Measurements from ENCODE around the gene RFC2. TPM values are rescaled to one million over a fixed set of nuclear protein-coding genes. Genes with fewer than 3 reads are reported as not detected.

Gene RFC2
- total RNA-seq, 1 experiment from 2014 or later = 75.6 TPM

DNA sequence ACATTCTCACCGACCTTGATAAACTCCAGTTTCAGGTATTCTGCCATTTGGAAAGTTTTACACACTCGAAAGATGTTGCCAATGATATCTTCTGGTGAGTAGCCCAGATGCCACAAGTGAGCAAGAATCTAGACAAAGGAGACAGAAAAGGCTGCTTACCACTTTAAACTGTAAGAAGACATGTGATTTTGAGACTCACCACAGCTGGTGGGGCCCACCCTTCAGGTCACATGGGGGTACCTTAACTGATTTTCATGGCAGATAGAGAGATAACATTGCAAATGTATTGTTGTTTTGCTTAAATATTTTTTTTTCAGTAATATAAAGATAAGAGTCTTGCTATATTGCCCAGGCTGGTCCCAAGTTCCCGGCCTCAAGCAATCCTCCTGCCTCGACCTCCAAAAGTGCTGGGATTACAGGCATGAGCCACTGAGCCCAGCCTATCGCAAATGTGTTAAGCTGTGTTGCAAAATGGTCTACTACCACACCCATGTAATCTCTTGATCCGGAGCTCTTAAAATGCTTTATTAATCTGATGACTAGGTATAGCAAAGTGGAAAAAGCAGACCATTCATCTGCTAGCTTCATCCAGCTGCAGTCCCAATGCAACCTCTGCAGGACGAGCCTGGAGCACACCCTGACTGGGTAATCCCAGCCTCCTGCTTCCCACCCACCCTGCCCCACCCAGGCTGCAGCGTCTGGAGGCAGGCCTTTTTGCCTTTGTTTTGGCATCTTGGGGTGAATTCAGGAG is 18.5 kb downstream of the RFC2 start:
- no peaks in the 10 kb centered on the region for H3K79me2 ChIP-seq (ENCODE audit: insufficient read depth, low read length)
- intact Hi-C loops (cut with micrococcal nuclease) = no loop called here
- H3K9ac ChIP-seq (ENCODE audit: low read length) = no peak overlapping the region
- H3K36me3 ChIP-seq (ENCODE audit: control insufficient read depth in 1 of 2, insufficient read depth in 2 of 2, low read length in 2 of 2) = peaks cover 46 to 71% of the 10 kb centered on the region in 2 experiments
- ChIA-PET POLR2A (no interaction called here), RAD21 (ENCODE audit: low non-redundant PET in 1 of 2, low total read pairs in 2 of 2, uncharacterized antibody in 2 of 2, unreplicated experiment in 2 of 2) (no interaction called here), CTCF (no interaction called here)
- no peak overlapping the region for H3K4me2 ChIP-seq (ENCODE audit: low read length)
- H4K20me1 ChIP-seq (ENCODE audit: insufficient read depth) = no peaks in the 10 kb centered on the region
- no peaks in the 10 kb centered on the region for H3K9me3 ChIP-seq (ENCODE audit: control insufficient read depth in 1 of 2, insufficient read depth in 1 of 2, low read depth in 1 of 2, low read length in 2 of 2)
- H3K9me2 ChIP-seq (ENCODE audit: insufficient read depth) = no peaks in the 10 kb centered on the region
- no peaks in the 10 kb centered on the region for H3K4me1 ChIP-seq (ENCODE audit: control insufficient read depth in 1 of 2, insufficient read depth in 2 of 2, low read length in 2 of 2)
- no peaks in the 10 kb centered on the region for H3K27me3 ChIP-seq (ENCODE audit: insufficient read depth, low read length)
- H2AFZ ChIP-seq (ENCODE audit: low read depth, low read length, poor library complexity, severe bottlenecking) = no peak overlapping the region
- H3K4me3 ChIP-seq (replicated peaks in 1 of 2; ENCODE audit: low read depth in 1 of 2, low read length in 2 of 2) = no peak overlapping the region
- no peak overlapping the region for H3K27ac ChIP-seq (ENCODE audit: low read depth, low read length)
- TF ChIP-seq, protein P1, sequence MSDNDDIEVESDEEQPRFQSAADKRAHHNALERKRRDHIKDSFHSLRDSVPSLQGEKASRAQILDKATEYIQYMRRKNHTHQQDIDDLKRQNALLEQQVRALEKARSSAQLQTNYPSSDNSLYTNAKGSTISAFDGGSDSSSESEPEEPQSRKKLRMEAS (IDR thresholded peaks at IDR 0.05) = no peak
- no peak for TF ChIP-seq EZH2 (IDR thresholded peaks at IDR 0.05)
- no peak for TF ChIP-seq FOSL1 (IDR thresholded peaks at IDR 0.05; ENCODE audit: low read depth)
- TF ChIP-seq EGR1 (IDR thresholded peaks at IDR 0.05; ENCODE audit: low read depth) = no peak
- no peak for TF ChIP-seq ELF1 (IDR thresholded peaks at IDR 0.05; ENCODE audit: borderline replicate concordance, low read depth)
- no peak for TF ChIP-seq SRF (IDR thresholded peaks at IDR 0.05; ENCODE audit: low read depth)
- no peak for TF ChIP-seq POLR2A (IDR thresholded peaks at IDR 0.05; ENCODE audit: borderline replicate concordance, extremely low read depth, insufficient read depth, insufficient read length)
- no peak for TF ChIP-seq YY1 (IDR thresholded peaks at IDR 0.05; ENCODE audit: extremely low read depth, insufficient replicate concordance, low read depth, low read length)
- no peak for TF ChIP-seq SIN3A (IDR thresholded peaks at IDR 0.05; ENCODE audit: low read depth)
- no peak for TF ChIP-seq ZFX (IDR thresholded peaks at IDR 0.05)
- no peak for TF ChIP-seq JUND (IDR thresholded peaks at IDR 0.05)
- TF ChIP-seq SP1 (IDR thresholded peaks at IDR 0.05; ENCODE audit: low read depth) = no peak
- TF ChIP-seq, protein P2, sequence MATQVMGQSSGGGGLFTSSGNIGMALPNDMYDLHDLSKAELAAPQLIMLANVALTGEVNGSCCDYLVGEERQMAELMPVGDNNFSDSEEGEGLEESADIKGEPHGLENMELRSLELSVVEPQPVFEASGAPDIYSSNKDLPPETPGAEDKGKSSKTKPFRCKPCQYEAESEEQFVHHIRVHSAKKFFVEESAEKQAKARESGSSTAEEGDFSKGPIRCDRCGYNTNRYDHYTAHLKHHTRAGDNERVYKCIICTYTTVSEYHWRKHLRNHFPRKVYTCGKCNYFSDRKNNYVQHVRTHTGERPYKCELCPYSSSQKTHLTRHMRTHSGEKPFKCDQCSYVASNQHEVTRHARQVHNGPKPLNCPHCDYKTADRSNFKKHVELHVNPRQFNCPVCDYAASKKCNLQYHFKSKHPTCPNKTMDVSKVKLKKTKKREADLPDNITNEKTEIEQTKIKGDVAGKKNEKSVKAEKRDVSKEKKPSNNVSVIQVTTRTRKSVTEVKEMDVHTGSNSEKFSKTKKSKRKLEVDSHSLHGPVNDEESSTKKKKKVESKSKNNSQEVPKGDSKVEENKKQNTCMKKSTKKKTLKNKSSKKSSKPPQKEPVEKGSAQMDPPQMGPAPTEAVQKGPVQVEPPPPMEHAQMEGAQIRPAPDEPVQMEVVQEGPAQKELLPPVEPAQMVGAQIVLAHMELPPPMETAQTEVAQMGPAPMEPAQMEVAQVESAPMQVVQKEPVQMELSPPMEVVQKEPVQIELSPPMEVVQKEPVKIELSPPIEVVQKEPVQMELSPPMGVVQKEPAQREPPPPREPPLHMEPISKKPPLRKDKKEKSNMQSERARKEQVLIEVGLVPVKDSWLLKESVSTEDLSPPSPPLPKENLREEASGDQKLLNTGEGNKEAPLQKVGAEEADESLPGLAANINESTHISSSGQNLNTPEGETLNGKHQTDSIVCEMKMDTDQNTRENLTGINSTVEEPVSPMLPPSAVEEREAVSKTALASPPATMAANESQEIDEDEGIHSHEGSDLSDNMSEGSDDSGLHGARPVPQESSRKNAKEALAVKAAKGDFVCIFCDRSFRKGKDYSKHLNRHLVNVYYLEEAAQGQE (IDR thresholded peaks at IDR 0.05; ENCODE audit: low read depth) = no peak
- no peak for TF ChIP-seq ZNF274 (IDR thresholded peaks at IDR 0.05; ENCODE audit: low read depth, low read length)
- TF ChIP-seq, protein P3, sequence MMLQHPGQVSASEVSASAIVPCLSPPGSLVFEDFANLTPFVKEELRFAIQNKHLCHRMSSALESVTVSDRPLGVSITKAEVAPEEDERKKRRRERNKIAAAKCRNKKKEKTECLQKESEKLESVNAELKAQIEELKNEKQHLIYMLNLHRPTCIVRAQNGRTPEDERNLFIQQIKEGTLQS (IDR thresholded peaks at IDR 0.05) = no peak
- TF ChIP-seq RAD21 (IDR thresholded peaks at IDR 0.05; ENCODE audit: low read depth) = no peak
- TF ChIP-seq EZH2phosphoT487 (IDR thresholded peaks at IDR 0.05; ENCODE audit: borderline replicate concordance) = no peak
- TF ChIP-seq, protein P4, sequence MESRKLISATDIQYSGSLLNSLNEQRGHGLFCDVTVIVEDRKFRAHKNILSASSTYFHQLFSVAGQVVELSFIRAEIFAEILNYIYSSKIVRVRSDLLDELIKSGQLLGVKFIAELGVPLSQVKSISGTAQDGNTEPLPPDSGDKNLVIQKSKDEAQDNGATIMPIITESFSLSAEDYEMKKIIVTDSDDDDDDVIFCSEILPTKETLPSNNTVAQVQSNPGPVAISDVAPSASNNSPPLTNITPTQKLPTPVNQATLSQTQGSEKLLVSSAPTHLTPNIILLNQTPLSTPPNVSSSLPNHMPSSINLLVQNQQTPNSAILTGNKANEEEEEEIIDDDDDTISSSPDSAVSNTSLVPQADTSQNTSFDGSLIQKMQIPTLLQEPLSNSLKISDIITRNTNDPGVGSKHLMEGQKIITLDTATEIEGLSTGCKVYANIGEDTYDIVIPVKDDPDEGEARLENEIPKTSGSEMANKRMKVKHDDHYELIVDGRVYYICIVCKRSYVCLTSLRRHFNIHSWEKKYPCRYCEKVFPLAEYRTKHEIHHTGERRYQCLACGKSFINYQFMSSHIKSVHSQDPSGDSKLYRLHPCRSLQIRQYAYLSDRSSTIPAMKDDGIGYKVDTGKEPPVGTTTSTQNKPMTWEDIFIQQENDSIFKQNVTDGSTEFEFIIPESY (IDR thresholded peaks at IDR 0.05; ENCODE audit: extremely low read depth, insufficient replicate concordance, low read length) = no peak
- no peak for TF ChIP-seq CEBPB (IDR thresholded peaks at IDR 0.05; ENCODE audit: low read depth)
- no peak for TF ChIP-seq CBX3 (IDR thresholded peaks at IDR 0.05; ENCODE audit: low read depth)
- no TSS peak for BruUV-seq (replicated peaks)
- no peak for DNase-seq (ENCODE audit: low read depth, low spot score)
- ATAC-seq = no peak
